Heart left ventricle (tissue), 13 donors: ENCODE measurements around the gene ZNRF2.

ENCODE experiments used
- POLR2A ChIP-seq, 2 donors: fragments of 450-650 bp; IDR thresholded peaks; one replicate each; pipeline ENCODE4 v1.6.1; 2017; ENCODE audit warnings: antibody characterized with exemption in 2 of 2, mild to moderate bottlenecking in 2 of 2, moderate library complexity in 2 of 2
- TF ChIP-seq, protein P1 (sequence below), 12 donors: fragments of 200-600 bp; sonication (generic) in 4 of 12; IDR thresholded peaks; one replicate each; pipeline versions ENCODE4 v1.5.0 to v1.8.0; 2018 to 2022; ENCODE audit warnings: antibody characterized with exemption in 12 of 12, mild to moderate bottlenecking in 5 of 12
- donor health status: ischemic (EF 13 %, LVEDD 7.1; RV severe dilation, severe dysfunction).
- donor health status: DM: no; HTN: yes; CAD: no.
- donor health status: DM: no; HTN: no; CAD: no.
- donor health status: ischemic (EF 25% LVEDD 6.9; RV normal size, moderate dysfunction).
- donor health status: ischemic (EF 25% LVEDD 5.7; RV mildly dilated, moderate dysfunction).
- donor health status: ischemic (EF 35%, LVEDD 5.7; RV mildly dilated, moderate dysfunction).
- donor health status: nonischemic (EF 11% LVEDD 7.7; RV severe dilation, severe dysfunction).
- donor health status: DM: yes; HTN: yes; CAD: no.
- donor health status: PGD.
- donor health status: ischemic (EF 29% LVEDD 5.4; RV normal size, mild dysfunction).
- donor health status: nonischemic (EF 23%, LVEDD 6.1; RV moderate dilation, normal function).

DNA sequence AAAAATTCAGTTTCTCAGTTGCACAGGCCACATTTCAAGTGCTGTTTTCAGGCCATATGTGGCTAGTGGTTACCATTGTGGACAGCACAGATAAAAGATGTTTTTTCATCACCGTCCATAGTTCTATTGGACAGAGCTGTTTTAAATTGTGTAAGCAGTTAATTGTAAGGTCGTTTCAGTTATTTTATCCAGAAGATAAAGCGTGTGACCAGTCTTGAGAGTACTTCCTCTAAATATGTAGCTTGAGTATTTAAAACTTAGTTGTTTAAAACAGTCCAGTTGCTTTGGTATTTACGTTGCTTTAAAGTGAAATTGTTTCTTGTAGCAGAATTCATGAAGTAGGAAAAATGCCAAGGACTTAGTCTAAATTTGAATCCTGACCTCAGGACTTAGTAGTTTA is 66.9 kb downstream of the ZNRF2 start:
- TF ChIP-seq, protein P1, sequence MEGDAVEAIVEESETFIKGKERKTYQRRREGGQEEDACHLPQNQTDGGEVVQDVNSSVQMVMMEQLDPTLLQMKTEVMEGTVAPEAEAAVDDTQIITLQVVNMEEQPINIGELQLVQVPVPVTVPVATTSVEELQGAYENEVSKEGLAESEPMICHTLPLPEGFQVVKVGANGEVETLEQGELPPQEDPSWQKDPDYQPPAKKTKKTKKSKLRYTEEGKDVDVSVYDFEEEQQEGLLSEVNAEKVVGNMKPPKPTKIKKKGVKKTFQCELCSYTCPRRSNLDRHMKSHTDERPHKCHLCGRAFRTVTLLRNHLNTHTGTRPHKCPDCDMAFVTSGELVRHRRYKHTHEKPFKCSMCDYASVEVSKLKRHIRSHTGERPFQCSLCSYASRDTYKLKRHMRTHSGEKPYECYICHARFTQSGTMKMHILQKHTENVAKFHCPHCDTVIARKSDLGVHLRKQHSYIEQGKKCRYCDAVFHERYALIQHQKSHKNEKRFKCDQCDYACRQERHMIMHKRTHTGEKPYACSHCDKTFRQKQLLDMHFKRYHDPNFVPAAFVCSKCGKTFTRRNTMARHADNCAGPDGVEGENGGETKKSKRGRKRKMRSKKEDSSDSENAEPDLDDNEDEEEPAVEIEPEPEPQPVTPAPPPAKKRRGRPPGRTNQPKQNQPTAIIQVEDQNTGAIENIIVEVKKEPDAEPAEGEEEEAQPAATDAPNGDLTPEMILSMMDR (IDR thresholded peaks at IDR 0.05): no peak
- TF ChIP-seq POLR2A (IDR thresholded peaks at IDR 0.05): no peak
